ENCODE results near the gene SPX.

The SPX gene

DNA sequence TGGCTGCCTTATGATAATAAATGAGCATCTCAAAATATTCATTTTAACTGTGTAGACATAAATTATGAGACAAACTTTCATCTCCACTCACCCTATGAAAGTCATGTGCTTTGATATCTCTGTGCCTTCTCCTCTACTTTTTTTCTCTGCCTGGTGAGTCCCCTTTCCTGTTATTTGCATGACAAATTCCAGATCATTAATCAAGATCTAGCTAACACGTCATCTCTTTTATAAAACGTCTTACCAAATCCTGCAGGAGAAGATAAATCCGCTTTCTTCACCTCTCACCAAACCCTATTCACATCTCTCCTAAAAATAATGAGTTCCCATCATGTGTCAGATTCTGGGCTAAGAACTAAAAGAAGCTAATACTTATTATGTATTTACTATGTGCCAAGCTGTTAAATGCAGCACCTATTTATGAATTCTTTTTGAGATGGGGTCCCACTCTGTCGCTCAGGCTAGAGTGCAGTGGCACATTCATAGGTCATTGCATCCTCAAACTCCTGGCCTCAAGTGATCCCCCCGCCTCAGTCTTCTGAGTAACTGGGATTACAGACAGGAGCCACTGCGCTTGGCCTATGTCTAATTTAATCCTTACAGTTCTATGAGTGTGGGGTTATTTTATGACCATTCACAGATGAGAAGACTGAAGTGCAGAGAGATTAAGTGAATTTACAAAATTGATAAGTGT is 26.7 kb downstream of the SPX start:
- Histone ChIP-seq H3K27ac (ENCODE audit: low read length) (no peak overlapping the region), H3K4me2 (ENCODE audit: insufficient read depth, low read length) (no peak overlapping the region), H3K4me1 (ENCODE audit: insufficient read depth, low read length) (no peaks in the 10 kb centered on the region), H3K9ac (ENCODE audit: low read depth, low read length) (no peak overlapping the region), H3K36me3 (ENCODE audit: insufficient read depth, low read length) (no peaks in the 10 kb centered on the region), H4K20me1 (ENCODE audit: insufficient read depth, low read length) (no peaks in the 10 kb centered on the region), H3K79me2 (ENCODE audit: insufficient read depth, low read length) (no peaks in the 10 kb centered on the region), H3K9me3 (ENCODE audit: insufficient read depth, low read length, severe bottlenecking) (no peaks in the 10 kb centered on the region), H3K4me3 (ENCODE audit: low read depth in 1 of 2, low read length in 2 of 2) (no peak overlapping the region), H3K27me3 (ENCODE audit: insufficient read depth, low read length, poor library complexity) (no peaks in the 10 kb centered on the region), H2AFZ (ENCODE audit: low read depth, low read length) (no peak overlapping the region)
- ATAC-seq (ENCODE audit: insufficient read depth, low read depth) (no peak), DNase-seq (no peak)
- no peak for TF ChIP-seq EZH2 (IDR thresholded peaks at IDR 0.05; ENCODE audit: borderline replicate concordance, low read depth, low read length, severe bottlenecking)
- TF ChIP-seq, protein P1, sequence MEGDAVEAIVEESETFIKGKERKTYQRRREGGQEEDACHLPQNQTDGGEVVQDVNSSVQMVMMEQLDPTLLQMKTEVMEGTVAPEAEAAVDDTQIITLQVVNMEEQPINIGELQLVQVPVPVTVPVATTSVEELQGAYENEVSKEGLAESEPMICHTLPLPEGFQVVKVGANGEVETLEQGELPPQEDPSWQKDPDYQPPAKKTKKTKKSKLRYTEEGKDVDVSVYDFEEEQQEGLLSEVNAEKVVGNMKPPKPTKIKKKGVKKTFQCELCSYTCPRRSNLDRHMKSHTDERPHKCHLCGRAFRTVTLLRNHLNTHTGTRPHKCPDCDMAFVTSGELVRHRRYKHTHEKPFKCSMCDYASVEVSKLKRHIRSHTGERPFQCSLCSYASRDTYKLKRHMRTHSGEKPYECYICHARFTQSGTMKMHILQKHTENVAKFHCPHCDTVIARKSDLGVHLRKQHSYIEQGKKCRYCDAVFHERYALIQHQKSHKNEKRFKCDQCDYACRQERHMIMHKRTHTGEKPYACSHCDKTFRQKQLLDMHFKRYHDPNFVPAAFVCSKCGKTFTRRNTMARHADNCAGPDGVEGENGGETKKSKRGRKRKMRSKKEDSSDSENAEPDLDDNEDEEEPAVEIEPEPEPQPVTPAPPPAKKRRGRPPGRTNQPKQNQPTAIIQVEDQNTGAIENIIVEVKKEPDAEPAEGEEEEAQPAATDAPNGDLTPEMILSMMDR (IDR thresholded peaks at IDR 0.05; ENCODE audit: borderline replicate concordance, extremely low read depth, low read length, poor library complexity, severe bottlenecking), result no peak

- Histone ChIP-seq H3K4me1 (ENCODE audit: insufficient read depth, low read length) (no peaks in the 10 kb centered on the region), H3K9me3 (ENCODE audit: insufficient read depth, low read length, severe bottlenecking) (no peaks in the 10 kb centered on the region), H3K9ac (ENCODE audit: low read depth, low read length) (no peak overlapping the region), H3K4me2 (ENCODE audit: insufficient read depth, low read length) (no peak overlapping the region), H3K27me3 (ENCODE audit: insufficient read depth, low read length, poor library complexity) (no peaks in the 10 kb centered on the region), H3K27ac (ENCODE audit: low read length) (no peak overlapping the region), H4K20me1 (ENCODE audit: insufficient read depth, low read length) (no peaks in the 10 kb centered on the region), H3K79me2 (ENCODE audit: insufficient read depth, low read length) (no peaks in the 10 kb centered on the region), H3K36me3 (ENCODE audit: insufficient read depth, low read length) (no peaks in the 10 kb centered on the region), H3K4me3 (ENCODE audit: low read depth in 1 of 2, low read length in 2 of 2) (no peak overlapping the region), H2AFZ (ENCODE audit: low read depth, low read length) (no peak overlapping the region)
- DNase-seq (no peak), ATAC-seq (ENCODE audit: insufficient read depth, low read depth) (no peak)
- TF ChIP-seq, protein P1 (IDR thresholded peaks at IDR 0.05; ENCODE audit: borderline replicate concordance, extremely low read depth, low read length, poor library complexity, severe bottlenecking), result no peak
- no peak for TF ChIP-seq EZH2 (IDR thresholded peaks at IDR 0.05; ENCODE audit: borderline replicate concordance, low read depth, low read length, severe bottlenecking)
Measured at GRCh38 chr12:21553329-21553675, 27.2 kb downstream of the SPX start.

DNA sequence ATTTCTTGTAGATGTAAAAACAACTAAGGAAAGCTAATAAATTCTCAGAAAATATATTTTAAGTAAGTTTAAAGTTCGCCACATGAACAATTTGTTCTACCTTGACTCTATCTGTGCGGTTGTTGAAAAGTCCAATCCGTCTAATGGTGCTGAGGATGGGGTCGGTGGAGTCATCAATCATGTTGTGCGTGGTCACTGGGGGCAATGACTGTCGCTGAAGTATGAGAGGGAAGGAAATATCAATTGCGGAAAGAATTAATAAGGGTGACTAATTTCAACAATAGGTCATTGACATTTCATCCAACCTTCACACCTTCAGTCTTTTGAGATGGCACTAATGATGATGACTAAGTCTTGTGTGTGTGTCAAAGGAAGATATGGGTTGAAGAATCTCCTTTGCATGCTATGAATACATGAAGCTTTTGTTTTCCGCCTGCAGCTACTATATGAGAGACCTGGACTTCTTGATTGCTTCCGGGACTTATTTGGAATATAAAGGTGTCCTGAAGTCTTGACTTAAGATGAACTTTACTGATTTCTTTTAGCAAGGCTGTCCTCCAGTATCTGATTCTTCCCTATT is 32.1 kb downstream of the SPX start:
- ATAC-seq (ENCODE audit: insufficient read depth, low read depth), result no peak
- H4K20me1 ChIP-seq (ENCODE audit: insufficient read depth, low read length), result no peaks in the 10 kb centered on the region
- no peak overlapping the region for H3K27ac ChIP-seq (ENCODE audit: low read length)
- H3K36me3 ChIP-seq (ENCODE audit: insufficient read depth, low read length), result no peaks in the 10 kb centered on the region
- DNase-seq, result no peak
- H3K27me3 ChIP-seq (ENCODE audit: insufficient read depth, low read length, poor library complexity), result no peaks in the 10 kb centered on the region
- H3K79me2 ChIP-seq (ENCODE audit: insufficient read depth, low read length), result no peaks in the 10 kb centered on the region
- H3K9ac ChIP-seq (ENCODE audit: low read depth, low read length), result no peak overlapping the region
- no peak overlapping the region for H3K4me3 ChIP-seq (ENCODE audit: low read depth in 1 of 2, low read length in 2 of 2)
- no peaks in the 10 kb centered on the region for H3K9me3 ChIP-seq (ENCODE audit: insufficient read depth, low read length, severe bottlenecking)
- H3K4me2 ChIP-seq (ENCODE audit: insufficient read depth, low read length), result no peak overlapping the region
- TF ChIP-seq, protein P1 (IDR thresholded peaks at IDR 0.05; ENCODE audit: borderline replicate concordance, extremely low read depth, low read length, poor library complexity, severe bottlenecking), result no peak
- TF ChIP-seq EZH2 (IDR thresholded peaks at IDR 0.05; ENCODE audit: borderline replicate concordance, low read depth, low read length, severe bottlenecking), result no peak
- H3K4me1 ChIP-seq (ENCODE audit: insufficient read depth, low read length), result no peaks in the 10 kb centered on the region
- H2AFZ ChIP-seq (ENCODE audit: low read depth, low read length), result no peak overlapping the region
